ENCODE measurements around the gene POLE2.
A peak's percentile ranks its signal among the peaks of the same experiment; 100 is the strongest.
"Not testable (repeated sequence)": the region's sequence is repeated elsewhere in the genome, so short reads cannot be mapped to it uniquely, and the experiment has no call there.

The POLE2 gene

DNA sequence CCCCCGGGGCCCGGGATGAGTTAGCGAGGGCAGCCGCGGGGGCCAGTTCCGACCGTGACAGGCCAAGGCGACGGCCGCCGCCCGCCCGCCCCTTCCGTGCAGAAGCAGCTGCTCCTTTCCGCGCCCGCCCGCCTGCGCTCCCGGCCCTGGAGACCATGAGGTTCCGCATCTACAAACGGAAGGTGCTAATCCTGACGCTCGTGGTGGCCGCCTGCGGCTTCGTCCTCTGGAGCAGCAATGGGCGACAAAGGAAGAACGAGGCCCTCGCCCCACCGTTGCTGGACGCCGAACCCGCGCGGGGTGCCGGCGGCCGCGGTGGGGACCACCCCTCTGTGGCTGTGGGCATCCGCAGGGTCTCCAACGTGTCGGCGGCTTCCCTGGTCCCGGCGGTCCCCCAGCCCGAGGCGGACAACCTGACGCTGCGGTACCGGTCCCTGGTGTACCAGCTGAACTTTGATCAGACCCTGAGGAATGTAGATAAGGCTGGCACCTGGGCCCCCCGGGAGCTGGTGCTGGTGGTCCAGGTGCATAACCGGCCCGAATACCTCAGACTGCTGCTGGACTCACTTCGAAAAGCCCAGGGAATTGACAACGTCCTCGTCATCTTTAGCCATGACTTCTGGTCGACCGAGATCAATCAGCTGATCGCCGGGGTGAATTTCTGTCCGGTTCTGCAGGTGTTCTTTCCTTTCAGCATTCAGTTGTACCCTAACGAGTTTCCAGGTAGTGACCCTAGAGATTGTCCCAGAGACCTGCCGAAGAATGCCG lies 66.7 kb downstream of the POLE2 start:
- no peaks in the 10 kb centered on the region for H3K27me3 ChIP-seq (ENCODE audit: control insufficient read depth, low read length)
- peak overlapping the region; percentile 86 for H3K27ac ChIP-seq (ENCODE audit: low read depth, low read length)
- H3K4me2 ChIP-seq (ENCODE audit: low read length): peak overlapping the region; percentile 85
- peak overlapping the region; percentile 94 for H3K4me3 ChIP-seq (ENCODE audit: low read length)
- H3K36me3 ChIP-seq (ENCODE audit: control insufficient read depth, low read length): peaks cover 88% of the 10 kb centered on the region
- peaks cover 34% of the 10 kb centered on the region; the same call in 1 of the 2 replicates for H4K20me1 ChIP-seq (ENCODE audit: control insufficient read depth, insufficient read depth, low read depth, low read length)
- H3F3A ChIP-seq (ENCODE audit: control insufficient read depth, insufficient read depth): peaks cover 36% of the 10 kb centered on the region
- H3K9me3 ChIP-seq (ENCODE audit: control insufficient read depth, insufficient read depth, low read length): no peaks in the 10 kb centered on the region
- peaks cover 97% of the 10 kb centered on the region for H3K79me2 ChIP-seq (ENCODE audit: control insufficient read depth, low read length)
- H3K9me2 ChIP-seq (replicated peaks; ENCODE audit: control insufficient read depth, low read length): no peaks in the 10 kb centered on the region
- no peak for TF ChIP-seq EZH2phosphoT487 (IDR thresholded peaks at IDR 0.05; ENCODE audit: borderline replicate concordance, low read length)
- TF ChIP-seq, protein P1, sequence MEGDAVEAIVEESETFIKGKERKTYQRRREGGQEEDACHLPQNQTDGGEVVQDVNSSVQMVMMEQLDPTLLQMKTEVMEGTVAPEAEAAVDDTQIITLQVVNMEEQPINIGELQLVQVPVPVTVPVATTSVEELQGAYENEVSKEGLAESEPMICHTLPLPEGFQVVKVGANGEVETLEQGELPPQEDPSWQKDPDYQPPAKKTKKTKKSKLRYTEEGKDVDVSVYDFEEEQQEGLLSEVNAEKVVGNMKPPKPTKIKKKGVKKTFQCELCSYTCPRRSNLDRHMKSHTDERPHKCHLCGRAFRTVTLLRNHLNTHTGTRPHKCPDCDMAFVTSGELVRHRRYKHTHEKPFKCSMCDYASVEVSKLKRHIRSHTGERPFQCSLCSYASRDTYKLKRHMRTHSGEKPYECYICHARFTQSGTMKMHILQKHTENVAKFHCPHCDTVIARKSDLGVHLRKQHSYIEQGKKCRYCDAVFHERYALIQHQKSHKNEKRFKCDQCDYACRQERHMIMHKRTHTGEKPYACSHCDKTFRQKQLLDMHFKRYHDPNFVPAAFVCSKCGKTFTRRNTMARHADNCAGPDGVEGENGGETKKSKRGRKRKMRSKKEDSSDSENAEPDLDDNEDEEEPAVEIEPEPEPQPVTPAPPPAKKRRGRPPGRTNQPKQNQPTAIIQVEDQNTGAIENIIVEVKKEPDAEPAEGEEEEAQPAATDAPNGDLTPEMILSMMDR (IDR thresholded peaks at IDR 0.05; ENCODE audit: low read depth, low read length, poor library complexity, severe bottlenecking): no peak
- peaks cover 49% of the 10 kb centered on the region for H3K4me1 ChIP-seq (ENCODE audit: control insufficient read depth, low read length)

DNA sequence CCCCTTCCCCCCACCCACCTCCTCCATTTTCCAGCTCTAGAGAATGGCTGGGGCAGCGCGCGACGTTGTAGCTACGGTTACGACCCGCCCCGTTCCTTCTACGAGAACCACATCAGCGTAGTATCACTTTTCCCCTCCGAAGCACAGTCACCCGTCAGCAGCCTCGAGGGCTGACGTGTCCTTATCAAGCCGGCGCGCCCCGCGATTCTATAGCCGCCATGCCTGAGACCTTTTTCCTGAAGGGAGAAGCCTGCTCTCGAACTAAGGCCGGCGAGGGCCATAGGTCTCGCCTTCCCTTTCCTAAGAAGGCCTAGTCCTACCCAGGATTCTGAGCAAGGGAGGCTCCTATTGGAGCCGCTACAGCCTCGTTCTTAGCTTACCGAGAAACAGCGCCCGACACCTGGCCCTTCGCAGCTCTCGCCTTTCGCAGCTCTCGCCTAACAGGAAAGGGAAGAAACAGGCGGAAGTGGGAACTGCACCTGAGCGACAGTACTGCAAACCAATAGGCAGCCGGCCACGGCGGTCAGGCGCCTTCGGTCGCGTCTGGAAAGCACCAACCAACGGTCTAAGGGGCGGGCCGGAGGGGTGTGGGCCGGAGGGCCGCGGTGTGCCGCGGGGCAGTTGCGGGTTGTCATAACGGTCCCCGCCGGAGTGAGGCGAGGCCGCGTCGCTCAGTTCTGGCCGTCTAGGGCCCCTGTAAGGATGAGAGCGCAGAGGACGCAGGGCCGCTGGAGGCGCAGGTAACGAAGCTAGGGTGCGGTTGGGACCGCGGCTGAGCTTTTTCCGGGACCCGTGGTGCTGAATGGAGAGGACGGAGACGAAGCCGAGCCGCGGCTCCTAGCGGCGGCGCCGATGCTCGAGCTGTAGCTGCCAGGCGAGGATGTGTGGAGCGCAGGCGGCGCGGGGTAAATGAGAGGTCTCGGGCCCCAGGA lies 67.6 kb downstream of the POLE2 start, which contains the start of the genes MGAT2 and RPL36AL:
TSS of gene MGAT2 (plus strand) at position 618 of the 932 bp plus-strand sequence. CDS start 470 bp downstream, outside the sequence.
TSS of gene RPL36AL (minus strand) at position 445 of the 932 bp plus-strand sequence. CDS start 1,522 bp downstream, outside the sequence.
- Histone ChIP-seq H3K9me2 (replicated peaks; ENCODE audit: control insufficient read depth, low read length) (no peaks in the 10 kb centered on the region), H3K4me2 (ENCODE audit: low read length) (peak within 1 kb of the TSS; percentile 85), H3K36me3 (ENCODE audit: control insufficient read depth, low read length) (peaks cover 89% of the 10 kb centered on the region), H3K4me1 (ENCODE audit: control insufficient read depth, low read length) (peaks cover 46% of the 10 kb centered on the region), H3K27me3 (ENCODE audit: control insufficient read depth, low read length) (no peaks in the 10 kb centered on the region), H3K9me3 (ENCODE audit: control insufficient read depth, insufficient read depth, low read length) (no peaks in the 10 kb centered on the region), H3K79me2 (ENCODE audit: control insufficient read depth, low read length) (peaks cover 94% of the 10 kb centered on the region), H4K20me1 (ENCODE audit: control insufficient read depth, insufficient read depth, low read depth, low read length) (peaks cover 31% of the 10 kb centered on the region; the same call in 1 of the 2 replicates), H3F3A (ENCODE audit: control insufficient read depth, insufficient read depth) (peaks cover 38% of the 10 kb centered on the region), H3K27ac (ENCODE audit: low read depth, low read length) (peak within 1 kb of the TSS; percentile 86), H3K4me3 (ENCODE audit: low read length) (peak within 1 kb of the TSS; percentile 94)
- no peak for TF ChIP-seq EZH2phosphoT487 (IDR thresholded peaks at IDR 0.05; ENCODE audit: borderline replicate concordance, low read length)
- TF ChIP-seq, protein P1 (IDR thresholded peaks at IDR 0.05; ENCODE audit: low read depth, low read length, poor library complexity, severe bottlenecking): no peak

DNA sequence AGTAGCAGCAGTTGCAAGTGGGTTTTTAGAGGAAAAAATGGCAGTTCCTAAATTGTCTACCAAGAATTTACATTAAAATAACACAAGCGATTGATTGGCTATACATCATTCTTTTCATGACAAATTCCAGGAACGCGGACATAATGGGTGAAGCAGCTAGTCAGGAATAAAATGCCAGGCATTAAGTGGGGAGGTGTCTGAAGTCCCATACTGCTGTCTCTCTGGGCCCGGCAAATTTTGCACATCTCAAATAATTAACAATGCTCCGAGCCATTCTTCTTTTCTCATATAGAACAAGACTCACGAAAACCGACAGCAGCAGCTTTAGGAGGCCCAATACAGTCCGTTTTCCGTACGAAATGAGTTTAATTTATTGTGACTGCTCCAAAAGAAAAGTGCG lies 68.3 kb downstream of the POLE2 start:
- peaks cover 45% of the 10 kb centered on the region for H3K4me1 ChIP-seq (ENCODE audit: control insufficient read depth, low read length)
- H3K27me3 ChIP-seq (ENCODE audit: control insufficient read depth, low read length): no peaks in the 10 kb centered on the region
- H3K36me3 ChIP-seq (ENCODE audit: control insufficient read depth, low read length): peaks cover 88% of the 10 kb centered on the region
- peak overlapping the region; percentile 94 for H3K4me3 ChIP-seq (ENCODE audit: low read length)
- H3K9me3 ChIP-seq (ENCODE audit: control insufficient read depth, insufficient read depth, low read length): no peaks in the 10 kb centered on the region
- peaks cover 36% of the 10 kb centered on the region for H3F3A ChIP-seq (ENCODE audit: control insufficient read depth, insufficient read depth)
- no peaks in the 10 kb centered on the region for H3K9me2 ChIP-seq (replicated peaks; ENCODE audit: control insufficient read depth, low read length)
- peaks cover 90% of the 10 kb centered on the region for H3K79me2 ChIP-seq (ENCODE audit: control insufficient read depth, low read length)
- peak overlapping the region; percentile 86 for H3K27ac ChIP-seq (ENCODE audit: low read depth, low read length)
- peaks cover 30% of the 10 kb centered on the region; the same call in 1 of the 2 replicates for H4K20me1 ChIP-seq (ENCODE audit: control insufficient read depth, insufficient read depth, low read depth, low read length)
- TF ChIP-seq EZH2phosphoT487 (IDR thresholded peaks at IDR 0.05; ENCODE audit: borderline replicate concordance, low read length): no peak
- peak overlapping the region; percentile 85 for H3K4me2 ChIP-seq (ENCODE audit: low read length)

DNA sequence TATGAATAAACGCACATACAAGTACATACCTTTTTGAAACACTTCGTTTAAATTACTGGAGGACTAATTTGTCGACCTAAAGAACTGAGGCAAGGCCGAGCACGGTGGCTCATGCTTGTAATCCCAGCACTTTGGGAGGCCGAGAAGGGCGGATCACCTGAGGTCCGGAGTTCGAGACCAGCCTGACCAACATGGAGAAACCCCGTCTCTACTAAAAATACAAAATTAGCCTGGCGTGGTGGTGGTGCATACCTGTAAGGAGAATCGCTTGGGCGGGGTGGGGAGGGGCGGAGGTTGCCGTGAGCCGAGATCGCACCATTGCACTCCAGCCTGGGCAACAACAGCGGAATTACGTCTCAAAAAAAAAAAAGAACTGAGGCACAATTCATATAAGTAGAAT lies 68.7 kb downstream of the POLE2 start:
- Histone ChIP-seq H4K20me1 (ENCODE audit: control insufficient read depth, insufficient read depth, low read depth, low read length) (peaks cover 30% of the 10 kb centered on the region; the same call in 1 of the 2 replicates), H3K4me3 (ENCODE audit: low read length) (peak overlapping the region; percentile 94), H3K4me2 (ENCODE audit: low read length) (peak overlapping the region; percentile 85), H3K79me2 (ENCODE audit: control insufficient read depth, low read length) (peaks cover 90% of the 10 kb centered on the region), H3K4me1 (ENCODE audit: control insufficient read depth, low read length) (peaks cover 41% of the 10 kb centered on the region), H3F3A (ENCODE audit: control insufficient read depth, insufficient read depth) (peaks cover 39% of the 10 kb centered on the region), H3K36me3 (ENCODE audit: control insufficient read depth, low read length) (peaks cover 88% of the 10 kb centered on the region)
- H3K9me3 ChIP-seq (ENCODE audit: control insufficient read depth, insufficient read depth, low read length); H3K27me3 ChIP-seq (ENCODE audit: control insufficient read depth, low read length); H3K27ac ChIP-seq (ENCODE audit: low read depth, low read length); H3K9me2 ChIP-seq (replicated peaks; ENCODE audit: control insufficient read depth, low read length): not testable (repeated sequence)
